NCI-H2029 treated with DMSO at 0.1 percent for 48 hours (cell line): ENCODE results near the gene SLC16A7.
"Not testable (repeated sequence)": the region's sequence is repeated elsewhere in the genome, so short reads cannot be mapped to it uniquely, and the experiment has no call there.

ENCODE experiments used
- DNase-seq: peaks from one replicate; lab custom pipeline; 2025; lab: John Stamatoyannopoulos, UW

SLC16A7 gene, protein sequence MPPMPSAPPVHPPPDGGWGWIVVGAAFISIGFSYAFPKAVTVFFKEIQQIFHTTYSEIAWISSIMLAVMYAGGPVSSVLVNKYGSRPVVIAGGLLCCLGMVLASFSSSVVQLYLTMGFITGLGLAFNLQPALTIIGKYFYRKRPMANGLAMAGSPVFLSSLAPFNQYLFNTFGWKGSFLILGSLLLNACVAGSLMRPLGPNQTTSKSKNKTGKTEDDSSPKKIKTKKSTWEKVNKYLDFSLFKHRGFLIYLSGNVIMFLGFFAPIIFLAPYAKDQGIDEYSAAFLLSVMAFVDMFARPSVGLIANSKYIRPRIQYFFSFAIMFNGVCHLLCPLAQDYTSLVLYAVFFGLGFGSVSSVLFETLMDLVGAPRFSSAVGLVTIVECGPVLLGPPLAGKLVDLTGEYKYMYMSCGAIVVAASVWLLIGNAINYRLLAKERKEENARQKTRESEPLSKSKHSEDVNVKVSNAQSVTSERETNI

GRCh38 chr12:59595883-59596540, at the start of gene SLC16A7:
Gene SLC16A7 (plus strand): TSS chr12:59596029. CDS start chr12:59704802, 108,773 bp downstream.
- DNase-seq: peak; percentile 77

DNA sequence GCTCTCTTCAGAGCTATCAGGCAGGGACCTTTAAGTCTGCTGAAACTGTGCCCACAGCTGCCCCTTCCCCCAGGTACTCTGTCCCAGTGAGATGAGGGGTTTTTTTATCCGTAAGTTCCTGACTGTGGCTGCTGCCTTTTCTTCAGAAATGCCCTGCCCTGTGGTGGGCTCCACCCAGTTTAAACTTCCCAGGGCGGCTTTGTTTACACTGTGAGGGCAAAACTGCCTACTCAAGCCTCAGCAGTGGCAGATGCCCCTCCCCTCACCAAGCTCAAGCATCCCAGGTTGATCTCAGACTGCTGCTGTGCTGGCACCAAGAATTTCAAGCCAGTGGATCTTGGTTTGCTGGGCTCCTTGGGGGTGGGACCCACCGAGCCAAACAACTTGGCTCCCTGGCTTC, 46.9 kb upstream of the SLC16A7 start:
- no peak for DNase-seq

DNA sequence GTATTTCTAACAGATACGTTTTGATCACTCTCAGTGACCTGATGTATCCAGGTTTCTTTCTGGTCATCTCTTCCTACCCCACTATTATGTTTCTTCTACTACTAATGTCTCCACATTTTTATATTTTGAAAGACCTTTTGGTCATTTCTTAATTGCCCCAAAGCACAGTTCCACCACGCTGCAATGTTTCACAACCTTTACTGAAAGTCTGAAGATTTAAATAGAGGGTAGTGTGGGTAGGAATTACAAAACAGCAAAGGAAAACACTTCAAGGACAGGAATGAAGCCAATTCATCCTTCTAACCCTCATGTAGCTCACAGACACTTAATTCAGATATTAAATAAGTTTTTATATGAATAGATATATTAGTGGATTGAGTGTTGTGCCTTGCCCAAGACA, 36.1 kb upstream of the SLC16A7 start:
- DNase-seq: no peak

DNA sequence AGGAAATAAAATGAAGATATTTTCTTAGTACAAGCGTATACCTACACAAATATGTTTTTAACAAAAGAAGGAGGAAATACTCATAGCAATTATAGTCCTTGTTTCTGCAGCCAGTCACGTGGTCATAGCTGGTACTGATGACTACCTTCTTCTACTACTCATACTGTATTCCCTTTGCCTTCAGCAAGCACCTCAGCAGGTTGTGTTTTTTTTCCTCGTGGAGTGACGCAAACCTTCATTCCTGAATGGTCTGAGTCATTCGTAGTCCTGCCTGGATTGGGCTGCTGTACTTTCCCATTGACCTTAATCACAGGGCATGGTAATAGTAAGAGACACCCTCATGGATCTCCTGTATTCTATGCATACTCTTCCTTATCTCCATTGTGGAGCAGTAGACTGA, 25.7 kb upstream of the SLC16A7 start:
- DNase-seq: no peak

DNA sequence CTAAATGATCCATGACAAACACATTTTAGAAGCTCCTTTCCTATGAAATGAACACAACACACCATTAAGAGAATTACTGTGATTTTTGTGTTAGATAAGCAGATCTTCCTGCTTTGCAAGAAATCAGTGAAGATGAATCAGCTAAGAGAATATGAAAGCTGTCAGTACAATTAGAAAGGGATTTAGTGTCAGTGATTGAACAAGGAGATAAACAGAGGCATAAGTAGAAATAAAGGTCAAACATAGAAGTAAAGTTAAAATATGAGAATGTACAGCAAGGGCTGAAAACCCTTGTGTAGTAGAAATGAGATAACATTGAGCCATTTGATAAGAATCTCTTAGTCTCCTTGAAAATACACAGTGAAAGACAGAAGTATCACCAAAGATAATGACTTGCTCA, 21.4 kb upstream of the SLC16A7 start:
- DNase-seq: no peak

DNA sequence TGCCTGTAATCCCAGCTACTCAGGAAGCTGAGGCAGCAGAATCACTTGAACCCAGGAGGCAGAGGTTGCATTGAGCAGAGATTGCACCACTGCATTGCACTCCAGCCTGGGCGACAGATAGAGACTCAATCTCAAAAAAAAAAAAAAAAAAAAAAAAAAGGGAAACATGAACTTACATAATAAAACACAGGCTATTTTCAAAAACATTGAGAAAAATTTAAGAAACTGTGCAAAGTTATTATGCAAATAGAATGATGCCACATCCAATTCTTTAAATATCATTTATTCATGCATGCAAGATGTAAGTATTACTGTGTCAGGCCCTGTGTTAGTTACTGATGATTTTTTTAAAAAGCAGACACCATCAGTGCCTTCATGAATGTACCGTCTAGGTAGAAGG, 20.0 kb upstream of the SLC16A7 start:
- DNase-seq: no peak

DNA sequence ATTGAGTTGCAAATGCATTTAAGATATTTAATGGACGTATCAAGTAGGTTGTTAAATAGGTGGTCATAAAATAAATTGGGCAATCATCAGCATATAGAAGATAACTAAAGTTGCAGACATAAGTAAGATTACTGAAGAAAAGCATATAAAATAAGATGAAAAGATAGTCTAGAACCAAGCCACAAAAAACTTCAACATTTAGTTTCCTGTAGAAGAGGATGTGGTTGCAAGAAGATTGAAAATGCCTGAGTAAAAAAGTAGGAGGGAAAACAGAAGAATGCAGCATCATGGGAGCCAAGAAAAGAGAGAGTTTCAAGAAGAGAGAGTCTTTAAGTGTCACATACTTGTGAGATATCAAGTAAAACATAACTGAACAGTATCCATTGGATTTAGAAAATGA, 17.6 kb upstream of the SLC16A7 start:
- DNase-seq: no peak

GRCh38 chr12:59579631-59580030, 16.2 kb upstream of the SLC16A7 start:
- DNase-seq: no peak

- no peak for DNase-seq
Observed at GRCh38 chr12:59580050-59580449, 15.8 kb upstream of the SLC16A7 start.

GRCh38 chr12:59583003-59583712, 12.7 kb upstream of the SLC16A7 start:
- DNase-seq: no peak

DNA sequence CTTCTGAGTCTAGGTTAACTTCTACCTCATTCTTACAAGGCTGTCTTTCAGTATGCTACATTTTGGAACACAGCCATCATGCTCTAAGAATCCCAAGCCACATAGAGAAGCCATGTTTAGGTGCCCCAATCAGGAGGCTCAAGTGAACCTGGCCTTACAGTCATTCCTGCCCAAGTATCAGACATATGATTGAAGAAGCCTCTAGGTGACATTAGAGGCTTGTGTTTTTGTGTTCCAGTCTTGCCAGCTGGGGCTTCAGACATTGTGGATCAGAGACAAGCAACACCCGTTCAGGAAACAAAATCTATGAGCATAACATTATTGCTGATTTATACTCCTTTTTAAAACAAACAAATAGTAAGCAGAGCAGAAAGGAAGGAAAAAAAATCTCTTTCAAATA, 8.1 kb upstream of the SLC16A7 start:
- no peak for DNase-seq

GRCh38 chr12:59593761-59594160, 2.1 kb upstream of the SLC16A7 start:
- DNase-seq: no peak

GRCh38 chr12:59594943-59595500, 807 bp upstream of the SLC16A7 start:
- DNase-seq: no peak

- no peak for DNase-seq
Observed at GRCh38 chr12:59595565-59595882, 305 bp upstream of the SLC16A7 start.

DNA sequence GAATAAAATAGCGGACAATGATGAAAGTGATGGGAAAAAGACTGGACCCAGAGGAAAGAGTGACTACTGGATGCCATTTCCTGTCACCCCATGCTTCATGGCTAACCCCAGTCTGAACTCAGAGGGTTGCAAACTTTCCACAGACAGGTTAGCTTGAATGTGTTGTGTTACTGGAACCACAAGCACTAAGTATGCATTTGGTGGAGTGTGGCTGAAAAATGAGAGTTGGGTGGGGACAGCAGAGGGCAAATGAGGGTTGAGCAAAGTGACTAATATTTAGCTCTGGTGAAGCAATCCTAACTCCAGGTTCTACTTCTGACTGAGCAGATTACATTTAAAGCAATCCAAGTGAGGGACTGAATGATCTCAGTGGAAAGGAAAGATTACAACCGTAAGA, 1.6 kb downstream of the SLC16A7 start:
- no peak for DNase-seq

DNA sequence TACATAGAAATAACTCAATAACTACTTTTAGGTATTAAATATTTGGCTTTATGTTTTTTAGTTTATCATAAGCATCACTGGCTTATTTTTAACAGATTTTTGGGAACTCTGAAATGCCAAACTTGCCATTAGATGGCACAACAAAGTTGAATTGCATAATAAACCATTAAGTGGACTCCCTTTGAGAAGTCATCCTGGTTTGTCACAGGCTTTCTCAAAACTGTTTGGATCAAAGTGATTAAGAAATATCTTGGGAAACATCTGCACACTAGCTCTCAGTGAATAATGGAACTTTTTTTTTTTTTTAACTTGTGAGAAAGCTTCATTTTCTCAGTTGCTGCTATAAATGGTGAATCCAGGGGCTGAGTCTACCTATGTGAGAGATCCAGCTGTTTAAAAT, 4.3 kb downstream of the SLC16A7 start:
- no peak for DNase-seq

DNA sequence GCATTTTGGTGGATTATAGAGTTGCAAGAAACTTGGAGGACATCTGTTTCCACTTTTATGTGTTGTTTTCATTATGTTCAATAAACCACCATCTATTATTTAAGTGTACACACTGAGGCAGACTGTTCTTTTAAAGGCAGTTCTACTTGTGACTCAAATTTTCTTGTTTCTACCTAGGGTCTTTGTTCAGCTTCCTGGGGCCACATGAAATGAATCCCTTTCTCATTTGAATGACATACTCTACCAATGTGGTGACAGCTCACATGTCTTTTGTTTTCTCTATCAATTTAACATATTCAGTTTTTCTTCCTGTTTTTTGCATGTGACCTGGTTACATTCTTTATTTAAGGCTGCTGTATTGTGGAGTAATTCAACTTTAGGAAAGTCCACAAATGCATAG, 7.9 kb downstream of the SLC16A7 start:
- no peak for DNase-seq

DNA sequence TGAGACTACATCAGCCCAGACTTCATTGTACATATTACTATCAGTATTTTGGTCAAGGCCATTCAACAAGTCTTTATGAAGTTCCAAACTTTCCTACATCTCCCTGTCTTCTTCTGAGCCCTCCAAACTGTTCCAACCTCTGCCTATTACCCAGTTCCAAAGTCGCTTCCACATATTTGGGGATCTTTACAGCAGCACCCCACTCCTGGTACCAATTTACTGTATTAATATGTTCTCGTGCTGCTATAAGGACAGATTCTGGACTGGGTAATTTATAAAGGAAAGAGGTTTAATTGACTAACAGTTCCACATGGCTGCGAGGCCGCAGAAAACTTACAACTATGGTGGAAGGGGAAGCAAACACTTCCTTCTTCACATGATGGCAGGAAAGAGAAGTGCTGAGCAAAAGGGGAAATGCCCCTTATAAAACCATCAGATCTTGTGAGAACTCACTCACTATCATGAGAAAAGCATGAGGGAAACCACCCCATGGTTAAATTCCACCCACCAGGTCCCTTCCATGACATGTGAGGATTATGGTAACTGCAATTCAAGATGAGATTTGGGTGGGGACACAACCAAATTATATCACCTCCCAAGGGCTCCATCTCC, 17.1 kb downstream of the SLC16A7 start:
- not testable (repeated sequence) for DNase-seq

- no peak for DNase-seq
Observed at GRCh38 chr12:59615392-59616165, 19.8 kb downstream of the SLC16A7 start.

DNA sequence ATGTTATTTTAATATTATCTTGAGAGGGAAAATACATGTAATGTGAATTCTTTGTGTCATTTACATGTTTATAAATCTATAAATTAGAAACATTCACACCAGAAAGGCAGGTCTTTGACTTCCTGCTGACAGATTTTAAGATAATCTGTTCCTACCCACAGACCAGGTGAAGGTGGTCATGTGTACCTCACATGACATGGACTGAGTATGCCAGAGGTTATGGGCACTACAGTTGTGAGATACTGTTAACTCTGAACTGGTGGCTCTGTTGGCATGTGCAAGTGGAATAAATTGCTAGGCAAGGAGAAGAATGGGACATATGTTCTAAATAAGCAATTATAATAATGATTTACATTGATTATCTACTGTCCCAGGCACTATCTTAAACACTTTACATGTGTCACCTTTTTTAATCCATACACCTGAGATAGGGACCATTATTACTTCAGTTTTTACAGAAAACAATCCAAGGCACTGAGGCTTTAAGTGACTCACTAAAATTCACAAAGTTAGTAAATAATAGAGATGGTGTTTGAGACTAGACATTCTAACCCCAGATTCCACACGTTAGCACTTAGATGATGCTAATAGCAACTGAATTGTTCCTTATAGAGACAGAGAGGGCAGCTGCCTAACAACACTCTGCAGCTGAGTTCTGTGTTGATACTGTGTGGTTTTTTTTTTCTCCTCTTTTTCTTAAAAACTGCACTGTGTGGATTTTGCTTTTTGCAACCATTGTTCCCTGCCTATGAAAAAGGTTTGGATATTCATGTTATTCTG, 23.8 kb downstream of the SLC16A7 start:
- no peak for DNase-seq

GRCh38 chr12:59620326-59620725, 24.5 kb downstream of the SLC16A7 start:
- DNase-seq: no peak
